ENCODE results near the gene UEVLD.

UEVLD gene

GRCh38 chr11:18623707-18624106 lies 35.2 kb upstream of the UEVLD start:
- Histone ChIP-seq H3K4me1 (ENCODE audit: insufficient read depth, low read length, severe bottlenecking) (peaks cover 2% of the 10 kb centered on the region), H3K9ac (ENCODE audit: low read length) (no peak overlapping the region), H3F3A (ENCODE audit: insufficient read depth, low read length) (no peaks in the 10 kb centered on the region), H3K9me3 (ENCODE audit: low read length) (no peaks in the 10 kb centered on the region), H3K9me2 (ENCODE audit: low read depth, low read length) (no peaks in the 10 kb centered on the region), H3K27me3 (ENCODE audit: insufficient read depth, low read length) (no peaks in the 10 kb centered on the region), H3K36me3 (ENCODE audit: insufficient read depth, low read length) (peaks cover 6% of the 10 kb centered on the region; the same call in 1 of the 2 replicates), H3K79me2 (ENCODE audit: insufficient read depth, low read length) (peaks cover 83% of the 10 kb centered on the region), H3K27ac (ENCODE audit: low read depth, low read length, poor library complexity, severe bottlenecking) (no peak overlapping the region), H3K4me3 (ENCODE audit: low read depth, low read length, poor library complexity, severe bottlenecking) (no peak overlapping the region), H2AFZ (ENCODE audit: low read length) (no peak overlapping the region), H4K20me1 (ENCODE audit: insufficient read depth, low read length) (no peaks in the 10 kb centered on the region), H3K4me2 (ENCODE audit: low read length) (no peak overlapping the region)
- TF ChIP-seq CTCF (IDR thresholded peaks at IDR 0.05; ENCODE audit: low read length), result no peak
- no peak for TF ChIP-seq EZH2 (IDR thresholded peaks at IDR 0.05; ENCODE audit: borderline replicate concordance, low read length)

- H3K4me2 ChIP-seq (ENCODE audit: low read length), result no peak overlapping the region
- H3K36me3 ChIP-seq (ENCODE audit: insufficient read depth, low read length), result peaks cover 26% of the 10 kb centered on the region
- no peak overlapping the region for H3K27ac ChIP-seq (ENCODE audit: low read depth, low read length, poor library complexity, severe bottlenecking)
These were observed 29.9 kb upstream of the UEVLD start for GRCh38 chr11:18618342-18619025.

GRCh38 chr11:18617688-18618341 lies 29.3 kb upstream of the UEVLD start:
- peaks cover 29% of the 10 kb centered on the region for H3K36me3 ChIP-seq (ENCODE audit: insufficient read depth, low read length)
- H4K20me1 ChIP-seq (ENCODE audit: insufficient read depth, low read length), result no peaks in the 10 kb centered on the region
- no peaks in the 10 kb centered on the region for H3K9me3 ChIP-seq (ENCODE audit: low read length)
- H3K9me2 ChIP-seq (ENCODE audit: low read depth, low read length), result no peaks in the 10 kb centered on the region
- no peaks in the 10 kb centered on the region for H3K27me3 ChIP-seq (ENCODE audit: insufficient read depth, low read length)
- H3K79me2 ChIP-seq (ENCODE audit: insufficient read depth, low read length), result peaks cover 47% of the 10 kb centered on the region
- TF ChIP-seq EZH2 (IDR thresholded peaks at IDR 0.05; ENCODE audit: borderline replicate concordance, low read length) (no peak), CTCF (IDR thresholded peaks at IDR 0.05; ENCODE audit: low read length) (no peak)
- no peak overlapping the region for H2AFZ ChIP-seq (ENCODE audit: low read length)
- peaks cover 12% of the 10 kb centered on the region for H3K4me1 ChIP-seq (ENCODE audit: insufficient read depth, low read length, severe bottlenecking)
- no peak overlapping the region for H3K4me2 ChIP-seq (ENCODE audit: low read length)
- H3K9ac ChIP-seq (ENCODE audit: low read length), result no peak overlapping the region
- no peak overlapping the region for H3K27ac ChIP-seq (ENCODE audit: low read depth, low read length, poor library complexity, severe bottlenecking)
- H3F3A ChIP-seq (ENCODE audit: insufficient read depth, low read length), result no peaks in the 10 kb centered on the region
- no peak overlapping the region for H3K4me3 ChIP-seq (ENCODE audit: low read depth, low read length, poor library complexity, severe bottlenecking)

More at GRCh38 chr11:18618342-18619025, 29.9 kb upstream of the UEVLD start:
- H3K79me2 ChIP-seq (ENCODE audit: insufficient read depth, low read length), result peaks cover 54% of the 10 kb centered on the region
- H3K9me2 ChIP-seq (ENCODE audit: low read depth, low read length), result no peaks in the 10 kb centered on the region
- H2AFZ ChIP-seq (ENCODE audit: low read length), result no peak overlapping the region
- H4K20me1 ChIP-seq (ENCODE audit: insufficient read depth, low read length), result no peaks in the 10 kb centered on the region
- H3K9ac ChIP-seq (ENCODE audit: low read length), result no peak overlapping the region
- no peaks in the 10 kb centered on the region for H3K27me3 ChIP-seq (ENCODE audit: insufficient read depth, low read length)
- H3K4me1 ChIP-seq (ENCODE audit: insufficient read depth, low read length, severe bottlenecking), result peaks cover 12% of the 10 kb centered on the region
- H3F3A ChIP-seq (ENCODE audit: insufficient read depth, low read length), result no peaks in the 10 kb centered on the region
- TF ChIP-seq CTCF (IDR thresholded peaks at IDR 0.05; ENCODE audit: low read length) (no peak), EZH2 (IDR thresholded peaks at IDR 0.05; ENCODE audit: borderline replicate concordance, low read length) (no peak)
- no peaks in the 10 kb centered on the region for H3K9me3 ChIP-seq (ENCODE audit: low read length)
- no peak overlapping the region for H3K4me3 ChIP-seq (ENCODE audit: low read depth, low read length, poor library complexity, severe bottlenecking)
